Jurkat, Clone E6-1 (cell line): Measurements from ENCODE around the gene CAMTA1.

Experiments used
- DNase-seq: peaks from one replicate; pipeline ENCODE4 v3.0.0-alpha.2; 2011; ENCODE audit warnings: low read depth, low spot score
- H3K4me3 ChIP-seq: 2 replicates; pipeline ENCODE4 v1.5.1; 2011; ENCODE audit warnings: mild to moderate bottlenecking, low read length, control low read depth, moderate library complexity

CAMTA1 gene

GRCh38 chr1:7550981-7551380 is 765.7 kb downstream of the CAMTA1 start:
- no peak overlapping the region for H3K4me3 ChIP-seq
- no peak for DNase-seq

- H3K4me3 ChIP-seq: no peak overlapping the region
These were observed 766.2 kb downstream of the CAMTA1 start for GRCh38 chr1:7551442-7551841.

GRCh38 chr1:7552402-7552801 is 767.1 kb downstream of the CAMTA1 start:
- no peak overlapping the region for H3K4me3 ChIP-seq
- DNase-seq: no peak

More at GRCh38 chr1:7551442-7551841, 766.2 kb downstream of the CAMTA1 start:
- DNase-seq: no peak

GRCh38 chr1:7553042-7553690 is 767.9 kb downstream of the CAMTA1 start:
- no peak for DNase-seq
- no peak overlapping the region for H3K4me3 ChIP-seq

- H3K4me3 ChIP-seq: no peak overlapping the region
- peak; percentile 10 for DNase-seq
These were observed 769.4 kb downstream of the CAMTA1 start for GRCh38 chr1:7554385-7555235.

- no peak for DNase-seq
These were observed 770.3 kb downstream of the CAMTA1 start for GRCh38 chr1:7555391-7556185.

GRCh38 chr1:7557301-7557891 is 772.1 kb downstream of the CAMTA1 start:
- DNase-seq: no peak
- no peak overlapping the region for H3K4me3 ChIP-seq

More at GRCh38 chr1:7555391-7556185, 770.3 kb downstream of the CAMTA1 start:
- no peak overlapping the region for H3K4me3 ChIP-seq

- no peak for DNase-seq
- H3K4me3 ChIP-seq: no peak overlapping the region
These were observed 772.8 kb downstream of the CAMTA1 start for GRCh38 chr1:7558041-7558461.

GRCh38 chr1:7558481-7558880 is 773.2 kb downstream of the CAMTA1 start:
- no peak overlapping the region for H3K4me3 ChIP-seq
- DNase-seq: no peak

GRCh38 chr1:7558921-7559869 is 773.9 kb downstream of the CAMTA1 start:
- no peak overlapping the region for H3K4me3 ChIP-seq

GRCh38 chr1:7560128-7560527 is 774.9 kb downstream of the CAMTA1 start:
- no peak for DNase-seq
- H3K4me3 ChIP-seq: no peak overlapping the region

More at GRCh38 chr1:7558921-7559869, 773.9 kb downstream of the CAMTA1 start:
- no peak for DNase-seq

- DNase-seq: no peak
- H3K4me3 ChIP-seq: no peak overlapping the region
These were observed 775.4 kb downstream of the CAMTA1 start for GRCh38 chr1:7560601-7561181.

GRCh38 chr1:7561331-7561921 is 776.2 kb downstream of the CAMTA1 start:
- peak; percentile 5 for DNase-seq
- no peak overlapping the region for H3K4me3 ChIP-seq

- DNase-seq: no peak
- no peak overlapping the region for H3K4me3 ChIP-seq
These were observed 776.9 kb downstream of the CAMTA1 start for GRCh38 chr1:7561936-7562728.

- H3K4me3 ChIP-seq: no peak overlapping the region
- DNase-seq: no peak
These were observed 777.7 kb downstream of the CAMTA1 start for GRCh38 chr1:7562729-7563605.

GRCh38 chr1:7564137-7564536 is 778.9 kb downstream of the CAMTA1 start:
- H3K4me3 ChIP-seq: no peak overlapping the region
- no peak for DNase-seq
